ENCODE measurements around the gene NYAP2.

Gene NYAP2

DNA sequence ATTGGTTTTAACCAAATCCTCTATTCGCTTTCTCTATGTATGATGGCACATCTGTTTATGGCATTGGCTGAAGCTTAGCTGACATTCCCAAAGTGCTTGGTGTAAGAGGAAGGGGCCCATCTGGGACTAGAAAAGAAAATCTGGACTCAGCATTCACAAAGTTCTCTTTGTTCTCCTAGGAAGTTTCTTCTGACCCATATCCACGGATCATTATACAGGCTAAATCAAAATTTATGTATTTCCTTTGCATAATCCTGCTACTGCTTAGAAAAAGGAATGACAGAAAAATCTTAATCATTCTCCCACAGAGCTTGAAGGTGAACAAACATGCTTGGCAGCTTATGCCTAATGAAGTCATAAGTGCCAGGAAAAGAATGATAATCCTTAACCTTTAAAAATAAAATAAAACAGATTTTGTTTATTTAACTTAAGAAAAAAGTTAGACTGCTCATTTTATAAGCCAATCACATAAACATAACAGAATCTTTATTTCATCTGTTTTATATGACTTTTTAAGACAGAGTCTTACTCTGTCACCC lies 88.4 kb downstream of the NYAP2 start:
- no peak for DNase-seq

DNA sequence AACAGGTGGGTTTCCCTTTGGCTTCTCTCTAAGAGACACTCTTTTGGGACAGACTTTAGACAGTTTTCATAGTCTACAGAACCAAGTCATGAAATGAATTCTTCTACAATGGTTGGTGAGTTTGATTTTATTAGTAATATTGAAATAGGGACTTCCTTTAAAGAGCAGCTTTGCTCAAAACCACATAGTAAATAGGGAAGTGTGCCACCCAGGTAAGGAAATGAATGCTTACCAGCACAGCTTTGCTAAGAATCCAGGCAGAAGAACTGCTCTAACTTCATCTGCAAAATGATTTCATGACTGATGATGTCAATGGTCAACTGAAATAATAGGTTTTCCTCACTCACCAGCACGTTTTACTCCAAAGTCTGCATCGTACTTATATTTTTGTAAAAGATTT lies 89.2 kb downstream of the NYAP2 start:
- no peak for DNase-seq

DNA sequence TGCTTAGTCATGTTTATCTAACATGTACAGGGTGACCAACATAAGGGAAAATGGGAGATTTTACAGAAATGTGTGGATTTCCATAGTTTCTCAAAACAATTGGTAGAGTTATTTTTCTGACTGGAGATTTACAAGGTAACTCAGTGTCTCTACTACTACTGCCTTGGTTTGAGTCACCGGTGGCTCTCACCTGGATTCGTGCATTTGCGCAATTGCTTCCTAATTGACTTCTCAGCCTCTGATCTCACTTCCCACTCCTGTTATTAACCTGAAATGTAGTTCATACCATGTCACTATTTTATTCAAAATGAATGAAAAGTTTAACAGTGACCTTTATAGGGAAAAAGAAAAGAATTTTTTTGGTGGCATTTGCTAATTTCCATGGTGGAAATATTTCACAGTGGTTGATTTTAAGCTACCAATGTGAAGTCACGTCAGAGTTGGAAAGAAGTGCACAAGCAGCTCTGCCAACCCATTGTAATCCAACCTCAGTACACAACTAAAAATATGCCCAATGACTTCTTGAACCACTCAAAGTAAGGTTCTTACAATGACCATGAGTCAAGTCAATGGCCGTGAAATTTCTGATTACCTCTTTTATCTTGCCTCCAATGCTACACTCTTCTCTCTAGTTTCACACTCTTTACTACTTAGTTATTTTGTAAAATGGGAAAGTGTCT lies 94.0 kb downstream of the NYAP2 start:
- no peak for DNase-seq

DNA sequence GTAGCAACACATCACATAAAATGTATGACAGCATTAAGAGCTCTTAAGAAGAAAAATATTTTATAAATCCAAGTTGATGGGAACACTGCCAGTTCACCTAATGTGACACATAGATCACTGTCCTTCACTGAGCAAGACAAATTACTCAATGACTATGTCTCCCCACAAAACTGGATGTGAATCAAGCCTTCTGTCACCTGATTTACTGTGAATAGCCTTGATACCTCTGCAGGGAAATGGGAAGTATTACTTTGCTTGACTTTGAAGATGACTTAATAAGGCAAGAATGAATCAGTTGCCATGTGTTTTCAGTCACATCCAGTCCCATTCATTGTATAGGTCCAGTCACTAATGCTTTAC lies 94.6 kb downstream of the NYAP2 start:
- no peak for DNase-seq

DNA sequence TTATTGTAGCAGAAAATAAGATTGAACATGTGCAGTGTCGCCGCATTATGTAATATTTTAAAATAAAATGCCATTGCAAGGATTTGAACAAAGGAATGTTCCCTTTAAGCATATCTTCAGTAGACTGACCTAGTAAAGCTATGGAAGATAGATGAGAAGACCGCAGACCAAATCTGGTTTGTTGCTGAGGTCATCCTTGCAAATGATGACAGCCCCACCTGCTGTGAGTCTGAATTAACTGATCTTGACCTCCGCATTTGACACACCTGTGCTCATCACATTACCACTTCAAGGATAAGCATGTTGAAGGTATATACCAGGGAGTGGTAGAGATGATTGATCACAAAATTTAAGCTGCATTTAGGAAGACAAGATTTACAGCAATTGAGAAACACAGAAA lies 96.2 kb downstream of the NYAP2 start:
- DNase-seq = no peak

DNA sequence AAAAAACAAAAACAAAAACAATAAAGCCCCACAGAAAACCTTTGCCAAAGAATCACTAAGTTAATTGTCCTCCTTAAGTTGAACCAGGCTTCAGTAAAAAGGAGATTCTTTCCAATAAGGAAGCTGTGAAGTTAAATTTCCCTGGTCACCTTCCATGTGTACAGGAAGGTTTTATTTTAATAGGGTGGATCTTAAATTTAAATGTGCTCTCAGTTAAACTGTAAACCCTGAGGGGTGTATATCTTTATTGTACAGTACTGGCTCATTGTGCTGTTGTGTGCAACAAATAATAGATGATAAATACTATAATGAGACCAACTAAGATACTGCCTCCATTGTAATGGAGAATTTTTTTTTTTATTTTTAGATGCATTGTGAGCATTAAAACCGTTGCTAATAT lies 97.1 kb downstream of the NYAP2 start:
- DNase-seq = no peak

- no peak for DNase-seq
Measured at GRCh38 chr2:225497166-225497565, 97.7 kb downstream of the NYAP2 start.

GRCh38 chr2:225501022-225501421 lies 101.5 kb downstream of the NYAP2 start:
- DNase-seq = no peak

GRCh38 chr2:225502971-225503370 lies 103.5 kb downstream of the NYAP2 start:
- DNase-seq = no peak

DNA sequence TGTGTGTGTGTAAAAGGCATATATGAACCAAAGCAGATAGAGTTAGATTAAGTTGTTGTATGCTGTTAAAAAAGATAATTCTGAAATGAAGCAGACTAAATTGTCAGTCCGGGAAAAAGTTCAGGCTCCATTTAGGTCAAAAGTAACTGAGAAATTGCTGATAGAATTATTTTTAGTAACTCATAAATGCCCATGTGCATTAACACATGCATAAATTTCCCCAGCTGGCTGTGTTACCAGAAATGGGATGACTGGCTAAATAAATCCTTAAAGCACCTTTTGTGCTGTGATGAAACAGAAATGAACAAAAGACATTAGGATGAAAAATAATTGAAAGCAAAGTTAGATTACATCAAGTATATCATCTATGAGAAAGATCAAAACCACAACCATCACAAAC lies 111.3 kb downstream of the NYAP2 start:
- no peak for DNase-seq

GRCh38 chr2:225512469-225512868 lies 113.0 kb downstream of the NYAP2 start:
- DNase-seq = no peak

GRCh38 chr2:225512876-225513540 lies 113.5 kb downstream of the NYAP2 start:
- peak; percentile 38 for DNase-seq

- no peak for DNase-seq
Measured at GRCh38 chr2:225515033-225515432, 115.5 kb downstream of the NYAP2 start.

- DNase-seq = no peak
Measured at GRCh38 chr2:225526760-225527390, 127.4 kb downstream of the NYAP2 start.

DNA sequence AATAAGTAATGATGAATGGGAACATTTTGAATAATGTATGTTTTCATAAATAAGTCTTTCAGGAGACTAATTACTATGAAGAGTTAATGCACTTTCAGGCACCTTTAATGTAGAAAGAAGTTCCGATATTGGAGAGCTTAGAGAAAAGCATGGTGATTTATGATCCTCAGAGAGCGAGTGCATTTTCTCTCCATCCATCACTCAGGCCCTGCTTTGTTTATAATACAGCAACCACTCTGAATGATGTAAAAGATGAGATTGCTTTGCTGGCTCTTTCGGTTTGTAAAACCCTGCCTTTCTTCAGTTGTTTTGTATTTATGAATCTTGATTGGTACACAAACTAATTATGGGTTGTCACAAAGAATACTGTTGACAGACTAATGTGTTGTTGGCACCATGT lies 132.0 kb downstream of the NYAP2 start:
- no peak for DNase-seq

DNA sequence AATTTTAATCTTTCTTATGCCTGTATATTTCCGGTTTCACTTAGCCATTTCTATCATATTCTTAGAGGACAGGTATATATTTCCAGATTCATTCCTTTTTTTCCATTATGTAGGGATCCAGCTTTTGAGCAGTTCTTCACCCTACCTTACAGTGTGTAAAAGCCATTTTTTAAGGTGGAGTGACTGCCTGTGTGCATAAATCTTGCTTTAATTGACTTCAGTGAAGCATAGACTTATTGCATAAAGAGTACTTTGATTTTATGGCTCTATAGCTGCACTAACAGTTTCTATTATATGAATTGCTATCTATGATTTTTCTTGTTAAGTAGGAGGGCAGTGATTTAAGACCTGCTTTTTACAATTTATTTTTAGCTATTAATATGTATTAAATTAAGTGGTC lies 132.6 kb downstream of the NYAP2 start:
- DNase-seq = no peak

GRCh38 chr2:225534037-225534436 lies 134.5 kb downstream of the NYAP2 start:
- DNase-seq = no peak

DNA sequence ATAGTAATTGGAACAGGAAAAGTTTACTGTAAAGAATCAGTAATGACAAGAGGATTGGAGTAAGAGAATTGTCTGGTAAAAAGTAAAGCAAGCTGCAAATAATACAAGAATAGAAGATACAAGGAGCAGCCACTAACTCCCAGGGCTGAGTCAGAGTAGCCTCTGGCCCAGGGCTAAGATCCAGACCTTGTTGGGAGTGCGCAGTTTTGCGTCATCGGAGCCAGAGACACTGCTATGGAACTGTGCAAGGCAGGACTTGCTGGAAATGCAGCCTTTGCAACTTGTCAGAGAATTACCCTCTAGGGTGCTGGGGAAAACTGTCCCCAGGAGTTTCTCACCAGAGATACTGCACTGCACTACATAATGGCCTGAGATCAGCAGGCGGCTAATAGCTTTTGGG lies 135.2 kb downstream of the NYAP2 start:
- DNase-seq = no peak

DNA sequence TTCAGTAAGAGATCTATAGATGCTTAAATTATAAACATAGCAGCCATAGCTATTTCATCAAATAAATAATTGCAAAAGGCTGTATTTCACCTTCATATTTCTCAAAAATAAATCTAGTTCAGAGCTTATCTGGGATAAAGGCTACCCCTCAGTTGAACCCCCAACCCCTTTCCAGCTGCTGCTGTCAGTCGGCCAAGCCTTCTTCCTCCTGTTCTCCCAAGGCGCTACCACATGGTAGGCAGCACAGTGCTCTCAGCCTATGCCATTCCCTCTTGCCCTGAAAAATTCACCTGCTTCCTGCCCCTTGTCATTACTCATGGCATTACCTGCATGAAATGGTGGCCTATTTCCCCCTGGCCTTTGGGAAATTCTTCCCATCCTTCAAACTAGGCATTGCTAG lies 136.5 kb downstream of the NYAP2 start:
- no peak for DNase-seq

GRCh38 chr2:225543626-225544025 lies 144.1 kb downstream of the NYAP2 start:
- DNase-seq = no peak

DNA sequence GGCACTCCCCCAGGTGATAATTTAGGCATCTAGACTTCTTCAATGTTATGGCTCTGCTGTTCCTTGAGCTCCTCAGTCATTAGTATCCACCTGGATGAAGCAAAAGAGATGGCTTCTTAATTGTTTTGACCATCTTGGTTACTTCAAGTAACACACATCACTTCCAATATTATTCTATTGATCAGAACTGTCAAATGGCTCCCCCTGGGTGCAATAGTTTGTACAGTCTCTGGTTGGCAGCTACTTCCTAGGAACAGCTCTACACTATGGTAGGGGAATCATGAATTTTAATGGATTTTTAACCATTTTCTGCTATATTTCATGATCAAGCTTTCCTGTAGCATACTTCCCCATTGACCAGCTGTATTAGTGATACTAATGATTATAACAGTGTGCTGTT lies 157.0 kb downstream of the NYAP2 start:
- no peak for DNase-seq

DNA sequence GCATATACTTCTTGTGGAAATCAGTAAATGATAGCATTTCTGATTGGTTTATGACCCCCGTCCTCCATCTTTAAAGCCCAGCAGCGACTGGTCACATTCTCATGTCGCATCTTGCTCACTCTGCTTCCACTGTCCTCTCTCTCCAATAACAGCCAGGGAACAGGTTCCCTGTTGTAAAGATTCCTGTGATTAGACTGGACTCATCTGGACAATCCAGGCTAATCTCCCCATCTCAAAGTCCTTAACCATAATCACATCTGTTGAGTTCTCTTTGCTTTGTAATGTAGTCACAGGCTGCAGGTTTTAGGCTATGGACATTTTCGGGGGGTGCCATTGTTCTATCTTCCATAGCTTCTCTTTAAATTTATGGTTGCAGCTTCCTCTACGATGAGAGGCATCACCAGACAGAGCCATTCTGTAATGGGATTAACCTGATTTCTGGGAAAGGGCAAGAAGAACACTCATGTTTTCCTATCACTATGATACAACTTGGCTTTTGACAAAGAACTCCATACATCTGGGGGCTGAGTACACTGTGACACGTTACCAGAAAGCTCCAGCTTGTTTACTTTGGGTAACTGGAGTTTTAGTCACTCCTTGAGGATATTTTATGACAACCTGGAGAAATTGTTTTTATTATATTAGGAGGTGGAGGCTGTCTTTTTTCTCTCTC lies 159.0 kb downstream of the NYAP2 start:
- no peak for DNase-seq

DNA sequence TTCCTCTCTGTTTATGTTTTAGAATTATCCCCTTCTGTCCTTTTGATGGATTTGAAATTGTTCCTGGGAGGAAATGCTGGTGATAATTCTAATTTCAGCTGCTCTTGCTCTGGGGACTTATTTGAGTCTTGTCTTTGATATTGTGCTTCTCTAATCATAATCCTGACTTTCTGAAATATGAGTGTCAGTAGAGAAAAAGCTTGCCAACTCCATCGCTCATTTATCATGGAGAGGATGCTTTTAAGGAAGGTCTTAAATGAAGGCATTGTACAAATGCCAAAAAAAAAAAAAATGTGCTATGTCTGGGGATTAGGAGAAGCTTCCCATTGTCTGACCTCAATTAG lies 159.5 kb downstream of the NYAP2 start:
- no peak for DNase-seq

DNA sequence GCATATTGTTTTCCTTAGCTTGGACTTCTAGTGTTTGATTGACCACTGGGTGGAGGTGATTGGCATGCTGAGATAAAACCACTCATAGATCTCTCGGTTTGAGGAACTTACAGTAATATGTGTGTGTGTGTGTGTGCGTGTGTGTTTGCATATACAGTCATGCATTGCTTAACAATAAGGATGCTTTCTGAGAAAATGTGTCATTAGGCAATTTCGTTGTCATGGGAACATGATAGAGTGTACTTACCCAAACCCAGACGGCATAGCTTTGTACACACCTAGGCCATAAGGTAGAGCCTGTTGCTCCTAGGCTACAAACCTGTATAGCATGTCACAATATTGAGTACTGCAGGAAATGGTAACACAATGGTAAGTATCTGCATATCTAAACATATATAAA lies 167.3 kb downstream of the NYAP2 start:
- peak; percentile 8 for DNase-seq

Measured in HCEC 1CT (cell line).